Measurements from ENCODE around the gene SARS1.

Gene SARS1

GRCh38 chr1:109192433-109192832, 21.3 kb upstream of the SARS1 start:
- no peak for TF ChIP-seq CTCF (IDR thresholded peaks at IDR 0.05; ENCODE audit: poor library complexity, severe bottlenecking)
- ATAC-seq (ENCODE audit: low read depth), result no peak
- no peak overlapping the region for H3K27ac ChIP-seq (ENCODE audit: poor library complexity, severe bottlenecking)

GRCh38 chr1:109193653-109194590, 19.8 kb upstream of the SARS1 start:
- Histone ChIP-seq H3K4me3 (ENCODE audit: severe bottlenecking) (no peak overlapping the region), H3K27me3 (ENCODE audit: insufficient read depth, poor library complexity, severe bottlenecking) (no peaks in the 10 kb centered on the region), H3K27ac (ENCODE audit: poor library complexity, severe bottlenecking) (no peak overlapping the region), H3K4me1 (ENCODE audit: insufficient read depth, poor library complexity, severe bottlenecking) (peaks cover 18% of the 10 kb centered on the region), H3K9me3 (ENCODE audit: severe bottlenecking) (no peaks in the 10 kb centered on the region), H3K36me3 (ENCODE audit: low read depth) (no peaks in the 10 kb centered on the region)
- TF ChIP-seq CTCF (IDR thresholded peaks at IDR 0.05; ENCODE audit: poor library complexity, severe bottlenecking), result peak; percentile 79
- no peak for DNase-seq (ENCODE audit: low spot score)
- no peak for ATAC-seq (ENCODE audit: low read depth)

More at GRCh38 chr1:109192433-109192832, 21.3 kb upstream of the SARS1 start:
- Histone ChIP-seq H3K36me3 (ENCODE audit: low read depth) (no peaks in the 10 kb centered on the region), H3K27me3 (ENCODE audit: insufficient read depth, poor library complexity, severe bottlenecking) (no peaks in the 10 kb centered on the region), H3K4me3 (ENCODE audit: severe bottlenecking) (no peak overlapping the region), H3K4me1 (ENCODE audit: insufficient read depth, poor library complexity, severe bottlenecking) (peaks cover 4% of the 10 kb centered on the region), H3K9me3 (ENCODE audit: severe bottlenecking) (no peaks in the 10 kb centered on the region)
- DNase-seq (ENCODE audit: low spot score), result no peak

GRCh38 chr1:109197158-109198042, 16.3 kb upstream of the SARS1 start:
- TF ChIP-seq CTCF (IDR thresholded peaks at IDR 0.05; ENCODE audit: poor library complexity, severe bottlenecking), result no peak
- Histone ChIP-seq H3K4me1 (ENCODE audit: insufficient read depth, poor library complexity, severe bottlenecking) (peaks cover 23% of the 10 kb centered on the region), H3K27me3 (ENCODE audit: insufficient read depth, poor library complexity, severe bottlenecking) (no peaks in the 10 kb centered on the region), H3K9me3 (ENCODE audit: severe bottlenecking) (no peaks in the 10 kb centered on the region), H3K36me3 (ENCODE audit: low read depth) (no peaks in the 10 kb centered on the region), H3K4me3 (ENCODE audit: severe bottlenecking) (no peak overlapping the region), H3K27ac (ENCODE audit: poor library complexity, severe bottlenecking) (peak overlapping the region; percentile 98)
- ATAC-seq (ENCODE audit: low read depth) (peak; percentile 85), DNase-seq (ENCODE audit: low spot score) (peak; percentile 96)

GRCh38 chr1:109198043-109198695, 15.5 kb upstream of the SARS1 start:
- no peak for TF ChIP-seq CTCF (IDR thresholded peaks at IDR 0.05; ENCODE audit: poor library complexity, severe bottlenecking)
- DNase-seq (ENCODE audit: low spot score), result no peak
- Histone ChIP-seq H3K27ac (ENCODE audit: poor library complexity, severe bottlenecking) (peak overlapping the region; percentile 98), H3K4me1 (ENCODE audit: insufficient read depth, poor library complexity, severe bottlenecking) (peaks cover 23% of the 10 kb centered on the region), H3K4me3 (ENCODE audit: severe bottlenecking) (no peak overlapping the region), H3K27me3 (ENCODE audit: insufficient read depth, poor library complexity, severe bottlenecking) (no peaks in the 10 kb centered on the region), H3K9me3 (ENCODE audit: severe bottlenecking) (no peaks in the 10 kb centered on the region), H3K36me3 (ENCODE audit: low read depth) (no peaks in the 10 kb centered on the region)
- peak; percentile 66 for ATAC-seq (ENCODE audit: low read depth)
